GM18502 (cell line): Measurements from ENCODE around the gene NFATC1.

Experiments
- ATAC-seq: cut with Tn5 transposase; IDR thresholded peaks from one replicate; pipeline ENCODE4 v1.9.1; 2021; ENCODE audit warnings: mild to moderate bottlenecking; ENCODE audit not compliant: unreplicated experiment, poor library complexity

NFATC1 gene

GRCh38 chr18:79558196-79558932 is 162.6 kb downstream of the NFATC1 start:
- no peak for ATAC-seq

- no peak for ATAC-seq
These were observed 163.2 kb downstream of the NFATC1 start for GRCh38 chr18:79558933-79559416.

GRCh38 chr18:79559436-79559835 is 163.7 kb downstream of the NFATC1 start:
- ATAC-seq, result no peak

GRCh38 chr18:79560042-79560860 is 164.5 kb downstream of the NFATC1 start:
- ATAC-seq, result no peak

GRCh38 chr18:79560861-79561210 is 165.1 kb downstream of the NFATC1 start:
- no peak for ATAC-seq

- no peak for ATAC-seq
These were observed 168.2 kb downstream of the NFATC1 start for GRCh38 chr18:79563949-79564348.

- ATAC-seq, result no peak
These were observed 168.7 kb downstream of the NFATC1 start for GRCh38 chr18:79564441-79564840.

- no peak for ATAC-seq
These were observed 171.2 kb downstream of the NFATC1 start for GRCh38 chr18:79566771-79567431.

GRCh38 chr18:79567481-79568147 is 171.9 kb downstream of the NFATC1 start:
- no peak for ATAC-seq

- no peak for ATAC-seq
These were observed 172.9 kb downstream of the NFATC1 start for GRCh38 chr18:79568543-79569205.

- no peak for ATAC-seq
These were observed 174.0 kb downstream of the NFATC1 start for GRCh38 chr18:79569720-79570119.

GRCh38 chr18:79570266-79571201 is 174.8 kb downstream of the NFATC1 start:
- ATAC-seq, result no peak

GRCh38 chr18:79571211-79572092 is 175.7 kb downstream of the NFATC1 start:
- no peak for ATAC-seq

GRCh38 chr18:79572093-79572780 is 176.5 kb downstream of the NFATC1 start:
- no peak for ATAC-seq

- no peak for ATAC-seq
These were observed 177.2 kb downstream of the NFATC1 start for GRCh38 chr18:79572848-79573451.

GRCh38 chr18:79573921-79574491 is 178.3 kb downstream of the NFATC1 start:
- no peak for ATAC-seq
